Fibroblast of lung (primary cell): ENCODE results near the gene DNAH3. TPM values are rescaled to one million over a fixed set of nuclear protein-coding genes. Genes with fewer than 3 reads are reported as not detected.
"Not testable (repeated sequence)": the region's sequence is repeated elsewhere in the genome, so short reads cannot be mapped to it uniquely, and the experiment has no call there.

Experiments
- DNase-seq, 2 donors: peaks; one replicate each; pipeline versions ENCODE4 v3.0.0 to v3.0.0-alpha.2; 2010; ENCODE audit warnings: low read depth in 2 of 2
- H2AFZ ChIP-seq: 2 replicates; pipeline ENCODE4 v1.5.1; 2012; ENCODE audit warnings: low read length, control low read depth, inconsistent platforms
- H3K27ac ChIP-seq: 2 replicates; pipeline ENCODE4 v1.5.1; 2011; ENCODE audit warnings: low read length, control low read depth; ENCODE audit not compliant: insufficient read depth
- H3K27me3 ChIP-seq: 2 replicates; pipeline ENCODE4 v1.5.1; 2011; ENCODE audit warnings: mild to moderate bottlenecking, low read length; ENCODE audit not compliant: control insufficient read depth, insufficient read depth
- H3K36me3 ChIP-seq: 2 replicates; pipeline ENCODE4 v1.5.1; 2011; ENCODE audit warnings: low read length; ENCODE audit not compliant: control insufficient read depth, insufficient read depth
- H3K4me1 ChIP-seq: 2 replicates; pipeline ENCODE4 v1.5.1; 2011; ENCODE audit warnings: low read length; ENCODE audit not compliant: control insufficient read depth, insufficient read depth; ENCODE audit errors: extremely low read depth
- H3K4me2 ChIP-seq: 2 replicates; pipeline ENCODE4 v1.5.1; 2011; ENCODE audit warnings: low read length, control low read depth; ENCODE audit not compliant: insufficient read depth; ENCODE audit errors: extremely low read depth
- H3K4me3 ChIP-seq, 4 experiments: fragments of 200-600 bp in 1 of 4; sonication (generic) in 1 of 4; replicated peaks in 1 of 4; 2 replicates each; pipeline ENCODE4 v1.5.1; 2011 to 2016; ENCODE audit warnings: low read length in 4 of 4, low read depth in 3 of 4, mild to moderate bottlenecking in 3 of 4, control low read depth in 2 of 4, inconsistent platforms in 1 of 4, mixed read lengths in 1 of 4; ENCODE audit not compliant: insufficient read depth in 1 of 4; ENCODE audit errors: control extremely low read depth in 1 of 4
- H3K79me2 ChIP-seq: 2 replicates; pipeline ENCODE4 v1.5.1; 2012; ENCODE audit warnings: mild to moderate bottlenecking, low read length, inconsistent platforms; ENCODE audit not compliant: control insufficient read depth, insufficient read depth
- H3K9ac ChIP-seq: 2 replicates; pipeline ENCODE4 v1.5.1; 2011; ENCODE audit warnings: mild to moderate bottlenecking, low read length, control low read depth; ENCODE audit not compliant: insufficient read depth
- H3K9me3 ChIP-seq: 2 replicates; pipeline ENCODE4 v1.5.1; 2012; ENCODE audit warnings: low read depth, low read length; ENCODE audit not compliant: control insufficient read depth, insufficient read depth
- H4K20me1 ChIP-seq: 2 replicates; pipeline ENCODE4 v1.5.1; 2011; ENCODE audit warnings: low read length; ENCODE audit not compliant: control insufficient read depth, insufficient read depth; ENCODE audit errors: extremely low read depth
- EZH2 ChIP-seq: IDR thresholded peaks from 2 replicates; pipeline ENCODE4 v1.5.1; 2012; ENCODE audit warnings: low read length, control low read depth, mild to moderate bottlenecking; ENCODE audit errors: missing control alignments
- polyA plus RNA-seq, 2 donors: library from polyadenylated mRNA; depleted of rRNA in 1 of 2; stranded (reverse) in 1 of 2; unstranded in 1 of 2; fragments of >200 nt; gene quantifications; 2 replicates each; pipeline ENCODE4 v1.2.1, GENCODE V29; 2011 to 2012; ENCODE audit warnings: missing spikeins in 1 of 2
- total RNA-seq: library from RNA; depleted of rRNA; stranded (reverse); fragments of >200 nt; gene quantifications from 2 replicates; pipeline ENCODE4 v1.2.1, GENCODE V29; 2014
- TF ChIP-seq, protein P1 (sequence below), 2 donors: IDR thresholded peaks in 1 of 2; conservative IDR thresholded peaks in 1 of 2; 1 replicate in 1 of 2; 2 replicates in 1 of 2; pipeline ENCODE4 v1.5.1; 2011 to 2012; ENCODE audit warnings: low read length in 2 of 2, control low read depth in 1 of 2, inconsistent platforms in 1 of 2, low read depth in 1 of 2, mild to moderate bottlenecking in 1 of 2

DNAH3 gene
- total and polyA plus RNA-seq, 2 donors (not counting 1 experiment from before 2014, with no cell fraction given): not detected

DNA sequence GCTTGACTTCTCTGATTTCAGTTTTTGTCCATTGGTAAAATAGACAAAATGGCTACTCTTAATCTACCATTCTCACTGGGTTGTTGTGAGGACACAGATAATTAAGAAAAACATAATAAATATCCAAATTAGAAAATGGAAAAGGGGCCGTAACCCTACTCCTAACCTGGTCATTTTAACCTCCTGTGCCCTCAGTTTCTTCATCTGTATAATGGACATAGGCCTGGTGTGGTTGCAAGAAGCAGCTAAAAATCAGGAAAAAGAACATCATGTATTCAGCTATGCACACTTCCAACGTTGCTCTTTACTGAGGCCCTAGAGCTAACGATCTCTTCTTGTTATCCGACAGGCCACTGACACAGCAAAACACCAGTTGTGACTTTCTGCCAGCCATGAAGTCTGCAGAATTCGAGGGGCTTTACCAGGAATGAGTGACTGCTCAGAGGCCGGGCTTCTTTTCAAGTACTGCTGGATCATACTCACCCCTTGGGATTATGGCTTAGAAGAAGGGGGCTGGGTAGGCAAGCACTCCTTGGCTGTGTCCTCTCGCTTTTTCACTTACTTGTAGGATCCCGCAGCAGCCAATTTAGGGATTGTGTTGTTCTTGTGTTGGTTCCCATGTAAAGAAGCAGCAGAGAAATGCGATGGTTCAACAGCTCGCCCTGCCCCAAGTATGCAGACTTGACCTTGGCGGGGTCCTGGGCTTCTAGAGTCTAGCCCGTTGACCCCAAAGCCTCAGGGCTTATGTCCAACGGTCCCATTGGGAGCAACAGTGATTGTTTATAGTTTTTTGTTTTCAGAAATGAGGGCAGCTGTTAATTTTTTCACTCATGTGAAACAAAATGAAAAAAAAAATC is 28.7 kb upstream of the DNAH3 start:
- H2AFZ ChIP-seq: no peak overlapping the region
- no peaks in the 10 kb centered on the region for H3K27me3 ChIP-seq
- no peak for DNase-seq
- no peaks in the 10 kb centered on the region for H4K20me1 ChIP-seq
- H3K79me2 ChIP-seq: no peaks in the 10 kb centered on the region
- TF ChIP-seq, protein P1, sequence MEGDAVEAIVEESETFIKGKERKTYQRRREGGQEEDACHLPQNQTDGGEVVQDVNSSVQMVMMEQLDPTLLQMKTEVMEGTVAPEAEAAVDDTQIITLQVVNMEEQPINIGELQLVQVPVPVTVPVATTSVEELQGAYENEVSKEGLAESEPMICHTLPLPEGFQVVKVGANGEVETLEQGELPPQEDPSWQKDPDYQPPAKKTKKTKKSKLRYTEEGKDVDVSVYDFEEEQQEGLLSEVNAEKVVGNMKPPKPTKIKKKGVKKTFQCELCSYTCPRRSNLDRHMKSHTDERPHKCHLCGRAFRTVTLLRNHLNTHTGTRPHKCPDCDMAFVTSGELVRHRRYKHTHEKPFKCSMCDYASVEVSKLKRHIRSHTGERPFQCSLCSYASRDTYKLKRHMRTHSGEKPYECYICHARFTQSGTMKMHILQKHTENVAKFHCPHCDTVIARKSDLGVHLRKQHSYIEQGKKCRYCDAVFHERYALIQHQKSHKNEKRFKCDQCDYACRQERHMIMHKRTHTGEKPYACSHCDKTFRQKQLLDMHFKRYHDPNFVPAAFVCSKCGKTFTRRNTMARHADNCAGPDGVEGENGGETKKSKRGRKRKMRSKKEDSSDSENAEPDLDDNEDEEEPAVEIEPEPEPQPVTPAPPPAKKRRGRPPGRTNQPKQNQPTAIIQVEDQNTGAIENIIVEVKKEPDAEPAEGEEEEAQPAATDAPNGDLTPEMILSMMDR (conservative IDR thresholded peaks at IDR 0.05 in 1 of 2, IDR thresholded peaks at IDR 0.05 in 1 of 2; ENCODE audit: low read depth in 1 of 2, low read length in 2 of 2): no peak
- no peak for TF ChIP-seq EZH2
- peaks cover 2% of the 10 kb centered on the region for H3K36me3 ChIP-seq
- H3K9ac ChIP-seq: no peak overlapping the region
- H3K27ac ChIP-seq: no peak overlapping the region
- H3K4me2 ChIP-seq: no peak overlapping the region
- no peaks in the 10 kb centered on the region for H3K4me1 ChIP-seq
- no peaks in the 10 kb centered on the region for H3K9me3 ChIP-seq
- H3K4me3 ChIP-seq: no peak overlapping the region

- Histone ChIP-seq H3K9ac (no peak overlapping the region), H3K9me3 (no peaks in the 10 kb centered on the region), H3K27ac (no peak overlapping the region), H3K4me2 (no peak overlapping the region), H3K4me1 (no peaks in the 10 kb centered on the region), H2AFZ (no peak overlapping the region), H3K36me3 (peaks cover 2% of the 10 kb centered on the region), H3K4me3 (no peak overlapping the region), H3K79me2 (no peaks in the 10 kb centered on the region), H4K20me1 (no peaks in the 10 kb centered on the region), H3K27me3 (no peaks in the 10 kb centered on the region)
- no peak for DNase-seq
- no peak for TF ChIP-seq EZH2
- TF ChIP-seq, protein P1 (conservative IDR thresholded peaks at IDR 0.05 in 1 of 2, IDR thresholded peaks at IDR 0.05 in 1 of 2; ENCODE audit: low read depth in 1 of 2, low read length in 2 of 2): no peak
Measured at GRCh38 chr16:21175397-21175796, 24.8 kb upstream of the DNAH3 start.

DNA sequence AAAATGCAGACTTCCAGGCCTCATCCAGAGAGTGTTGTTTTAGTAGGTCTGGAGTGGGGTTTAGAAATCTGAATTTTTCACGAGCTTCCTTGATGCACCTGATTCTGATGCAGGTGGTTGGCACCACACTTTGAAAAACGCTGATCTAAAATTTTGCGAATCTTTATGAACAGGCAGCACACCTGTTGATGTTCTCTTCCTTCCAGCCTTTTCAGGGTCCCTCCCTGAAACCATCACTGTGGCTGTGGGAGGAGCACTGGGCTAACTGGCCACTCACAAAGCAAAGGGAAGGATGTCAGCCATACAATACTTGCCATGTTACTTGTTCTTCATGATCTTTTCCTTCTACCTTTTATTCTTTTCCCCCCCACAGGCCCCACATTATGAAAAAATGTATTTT is 22.0 kb upstream of the DNAH3 start:
- H3K4me2 ChIP-seq: no peak overlapping the region
- no peak for DNase-seq
- H3K9ac ChIP-seq: no peak overlapping the region
- peaks cover 2% of the 10 kb centered on the region for H3K4me1 ChIP-seq
- no peaks in the 10 kb centered on the region for H4K20me1 ChIP-seq
- H3K27ac ChIP-seq: no peak overlapping the region
- no peaks in the 10 kb centered on the region for H3K36me3 ChIP-seq
- H3K4me3 ChIP-seq: no peak overlapping the region
- TF ChIP-seq, protein P1 (conservative IDR thresholded peaks at IDR 0.05 in 1 of 2, IDR thresholded peaks at IDR 0.05 in 1 of 2; ENCODE audit: low read depth in 1 of 2, low read length in 2 of 2): no peak
- no peak for TF ChIP-seq EZH2
- H3K79me2 ChIP-seq: no peaks in the 10 kb centered on the region
- H3K9me3 ChIP-seq: no peaks in the 10 kb centered on the region
- H3K27me3 ChIP-seq: no peaks in the 10 kb centered on the region
- H2AFZ ChIP-seq: no peak overlapping the region

DNA sequence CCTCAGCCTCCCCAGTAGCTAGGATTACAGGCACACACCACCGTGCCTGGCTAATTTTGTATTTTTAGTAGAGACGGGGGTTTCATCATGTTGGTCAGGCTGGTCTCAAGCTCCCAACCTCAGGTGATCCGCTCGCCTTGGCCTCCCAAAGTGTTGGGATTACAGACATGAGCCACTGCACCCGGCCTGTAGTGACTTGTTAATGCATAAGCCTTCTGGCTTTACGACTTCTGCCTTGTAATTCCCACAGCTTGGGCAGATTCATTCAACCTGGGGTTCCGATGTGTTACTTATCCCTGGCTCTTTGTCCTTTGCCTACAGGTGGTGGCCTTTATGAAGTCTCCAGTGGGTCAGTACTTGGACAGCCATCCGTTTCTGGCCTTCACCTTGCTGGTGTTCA is 19.5 kb upstream of the DNAH3 start:
- not testable (repeated sequence) for H4K20me1 ChIP-seq, H3K27me3 ChIP-seq, H3K79me2 ChIP-seq, H2AFZ ChIP-seq, H3K4me2 ChIP-seq, H3K4me1 ChIP-seq, H3K9ac ChIP-seq, H3K27ac ChIP-seq, DNase-seq, H3K36me3 ChIP-seq, H3K4me3 ChIP-seq, H3K9me3 ChIP-seq
